GM18873 (cell line): ENCODE results near the gene PARD3B.

Experiments used
- ATAC-seq: cut with Tn5 transposase; IDR thresholded peaks from one replicate; pipeline ENCODE4 v1.9.1; 2021; ENCODE audit warnings: mild to moderate bottlenecking, moderate library complexity, moderate number of reproducible peaks; ENCODE audit not compliant: unreplicated experiment, low FRiP score

Gene PARD3B

GRCh38 chr2:204973616-204974015 lies 428.3 kb downstream of the PARD3B start:
- ATAC-seq = no peak

- ATAC-seq = no peak
These were observed 429.2 kb downstream of the PARD3B start for GRCh38 chr2:204974487-204974886.

- ATAC-seq = no peak
These were observed 432.6 kb downstream of the PARD3B start for GRCh38 chr2:204977914-204978313.

GRCh38 chr2:204982303-204982702 lies 437.0 kb downstream of the PARD3B start:
- no peak for ATAC-seq

- ATAC-seq = no peak
These were observed 439.2 kb downstream of the PARD3B start for GRCh38 chr2:204984518-204984917.

- no peak for ATAC-seq
These were observed 441.4 kb downstream of the PARD3B start for GRCh38 chr2:204986641-204987040.

GRCh38 chr2:204988836-204989235 lies 443.6 kb downstream of the PARD3B start:
- no peak for ATAC-seq

- ATAC-seq = no peak
These were observed 444.6 kb downstream of the PARD3B start for GRCh38 chr2:204989877-204990276.

GRCh38 chr2:205001300-205001966 lies 456.2 kb downstream of the PARD3B start:
- ATAC-seq = no peak

GRCh38 chr2:205002390-205002789 lies 457.1 kb downstream of the PARD3B start:
- ATAC-seq = no peak

GRCh38 chr2:205003288-205003687 lies 458.0 kb downstream of the PARD3B start:
- no peak for ATAC-seq

- no peak for ATAC-seq
These were observed 464.9 kb downstream of the PARD3B start for GRCh38 chr2:205010196-205010595.

GRCh38 chr2:205011031-205011430 lies 465.8 kb downstream of the PARD3B start:
- ATAC-seq = no peak

- ATAC-seq = no peak
These were observed 467.7 kb downstream of the PARD3B start for GRCh38 chr2:205012961-205013360.

GRCh38 chr2:205013586-205013985 lies 468.3 kb downstream of the PARD3B start:
- no peak for ATAC-seq

GRCh38 chr2:205014201-205014600 lies 468.9 kb downstream of the PARD3B start:
- ATAC-seq = no peak

GRCh38 chr2:205017381-205017780 lies 472.1 kb downstream of the PARD3B start:
- ATAC-seq = no peak

GRCh38 chr2:205017912-205018311 lies 472.6 kb downstream of the PARD3B start:
- no peak for ATAC-seq

- no peak for ATAC-seq
These were observed 475.4 kb downstream of the PARD3B start for GRCh38 chr2:205020673-205021072.

GRCh38 chr2:205022841-205023240 lies 477.6 kb downstream of the PARD3B start:
- no peak for ATAC-seq

GRCh38 chr2:205024822-205025518 lies 479.7 kb downstream of the PARD3B start:
- no peak for ATAC-seq

GRCh38 chr2:205025580-205026240 lies 480.4 kb downstream of the PARD3B start:
- no peak for ATAC-seq
